IMR-90 (cell line): ENCODE results near the gene GDPD5. TPM values are rescaled to one million over a fixed set of nuclear protein-coding genes. Genes with fewer than 3 reads are reported as not detected.

Experiments
- ATAC-seq: fragments of 200-7000 bp; cut with Tn5 transposase; 2 replicates; pipeline ENCODE4 v1.9.1; 2020; ENCODE audit warnings: low read depth, mild to moderate bottlenecking, moderate library complexity
- BruUV-seq: library from RNA; stranded (reverse); fragments of 400-500 nt; replicated peaks from 2 replicates; lab custom pipeline; 2021; lab: Mats Ljungman, UMichigan
- CTCF ChIA-PET: fragments of 300-600 bp; formaldehyde crosslinking; extraction: SDS; loops from one replicate; lab custom pipeline; 2021; ENCODE audit warnings: antibody characterized with exemption; lab: Yijun Ruan, JAX
- POLR2A ChIA-PET: fragments of 300-600 bp; sonication (Branson Sonifier 250); formaldehyde crosslinking; loops from one replicate; lab custom pipeline; 2022; ENCODE audit warnings: antibody characterized with exemption; ENCODE audit not compliant: unreplicated experiment; lab: Charles Lee
- DNase-seq: peaks from one replicate; pipeline ENCODE4 v3.0.0; 2013
- H2AFZ ChIP-seq: replicated peaks from 2 replicates; pipeline ENCODE3; 2013; ENCODE audit warnings: low read length, mild to moderate bottlenecking; ENCODE audit not compliant: poor library complexity
- H2AK5ac ChIP-seq: 2 replicates; pipeline ENCODE4 v1.6.1; 2013; ENCODE audit warnings: low read depth, low read length, inconsistent platforms
- H2AK9ac ChIP-seq: replicated peaks from 2 replicates; pipeline ENCODE3; 2013; ENCODE audit warnings: mild to moderate bottlenecking, low read depth, low read length, moderate library complexity; ENCODE audit not compliant: poor library complexity
- H2BK120ac ChIP-seq: 2 replicates; pipeline ENCODE4 v1.6.1; 2013; ENCODE audit warnings: low read depth, low read length, inconsistent platforms
- H2BK15ac ChIP-seq: 3 replicates; pipeline ENCODE4 v1.6.1; 2013; ENCODE audit warnings: low read depth, low read length, inconsistent platforms
- H2BK20ac ChIP-seq: 2 replicates; pipeline ENCODE4 v1.6.1; 2013; ENCODE audit warnings: low read depth, mild to moderate bottlenecking, inconsistent platforms, low read length, moderate library complexity
- H2BK5ac ChIP-seq: 2 replicates; pipeline ENCODE4 v1.6.1; 2013; ENCODE audit warnings: mild to moderate bottlenecking, low read depth, low read length, inconsistent platforms; ENCODE audit not compliant: poor library complexity, severe bottlenecking
- H3K14ac ChIP-seq: replicated peaks from 2 replicates; pipeline ENCODE4 v1.6.1; 2013; ENCODE audit warnings: low read depth, low read length, inconsistent platforms
- H3K18ac ChIP-seq: 2 replicates; pipeline ENCODE4 v1.6.1; 2013; ENCODE audit warnings: low read depth, low read length, control low read depth
- H3K23ac ChIP-seq: 2 replicates; pipeline ENCODE4 v1.6.1; 2013; ENCODE audit warnings: low read depth, low read length, inconsistent platforms
- H3K27ac ChIP-seq: 2 replicates; pipeline ENCODE4 v1.5.1; 2013; ENCODE audit warnings: mild to moderate bottlenecking, control low read depth, low read length; ENCODE audit not compliant: insufficient read depth
- H3K27me3 ChIP-seq: 2 replicates; pipeline ENCODE4 v1.6.1; 2013; ENCODE audit warnings: low read length; ENCODE audit not compliant: control insufficient read depth, insufficient read depth
- H3K36me3 ChIP-seq: 2 replicates; pipeline ENCODE4 v1.6.1; 2013; ENCODE audit warnings: low read length, mixed read lengths; ENCODE audit not compliant: control insufficient read depth, insufficient read depth
- H3K4ac ChIP-seq: 2 replicates; pipeline ENCODE4 v1.6.1; 2013; ENCODE audit warnings: low read depth, low read length, inconsistent platforms
- H3K4me1 ChIP-seq: 2 replicates; pipeline ENCODE4 v1.6.1; 2013; ENCODE audit warnings: low read length, mixed read lengths; ENCODE audit not compliant: control insufficient read depth, insufficient read depth
- H3K4me2 ChIP-seq: 2 replicates; pipeline ENCODE4 v1.6.1; 2013; ENCODE audit warnings: low read depth, mild to moderate bottlenecking, control low read depth, low read length, moderate library complexity
- H3K4me3 ChIP-seq: 2 replicates; pipeline ENCODE4 v1.5.1; 2013; ENCODE audit warnings: low read depth, mild to moderate bottlenecking, control low read depth, low read length, moderate library complexity; ENCODE audit not compliant: insufficient read depth
- H3K56ac ChIP-seq: 2 replicates; pipeline ENCODE4 v1.6.1; 2013; ENCODE audit warnings: low read length, inconsistent platforms; ENCODE audit not compliant: insufficient read depth; ENCODE audit errors: extremely low read depth
- H3K79me1 ChIP-seq, 2 experiments: 2 replicates each; pipeline ENCODE4 v1.6.1; 2013; ENCODE audit warnings: low read length in 2 of 2, inconsistent platforms in 1 of 2, low read depth in 1 of 2
- H3K9ac ChIP-seq: 2 replicates; pipeline ENCODE4 v1.6.1; 2013; ENCODE audit warnings: low read depth, low read length, control low read depth
- H3K9me1 ChIP-seq: 2 replicates; pipeline ENCODE4 v1.6.1; 2013; ENCODE audit warnings: low read length, inconsistent platforms; ENCODE audit not compliant: insufficient read depth
- H3K9me3 ChIP-seq: 2 replicates; pipeline ENCODE4 v1.6.1; 2013; ENCODE audit warnings: low read length; ENCODE audit not compliant: control insufficient read depth, insufficient read depth
- H4K20me1 ChIP-seq: 2 replicates; pipeline ENCODE4 v1.6.1; 2013; ENCODE audit warnings: low read length, inconsistent platforms; ENCODE audit not compliant: insufficient read depth
- H4K5ac ChIP-seq: 2 replicates; pipeline ENCODE4 v1.6.1; 2013; ENCODE audit warnings: mild to moderate bottlenecking, low read depth, low read length, control low read depth
- H4K8ac ChIP-seq, 2 experiments: 2 replicates each; pipeline ENCODE4 v1.6.1; 2013; ENCODE audit warnings: low read depth in 2 of 2, low read length in 2 of 2, control low read depth in 1 of 2, inconsistent platforms in 1 of 2
- H4K91ac ChIP-seq: 2 replicates; pipeline ENCODE4 v1.6.1; 2013; ENCODE audit warnings: low read depth, low read length, inconsistent platforms; ENCODE audit not compliant: insufficient read depth
- CEBPB ChIP-seq: IDR thresholded peaks from 2 replicates; pipeline ENCODE4 v1.6.1; 2012; ENCODE audit warnings: low read depth, low read length, improper control_type of control experiment
- CHD1 ChIP-seq: IDR thresholded peaks from 2 replicates; pipeline ENCODE4 v1.6.1; 2012; ENCODE audit warnings: low read depth, low read length, improper control_type of control experiment
- CTCF ChIP-seq: conservative IDR thresholded peaks from 2 replicates; pipeline ENCODE4 v1.5.1; 2012; ENCODE audit warnings: mild to moderate bottlenecking, low read depth, low read length, improper control_type of control experiment
- ELK1 ChIP-seq: fragments of 150-350 bp; IDR thresholded peaks from 2 replicates; pipeline ENCODE4 v1.6.1; 2016; ENCODE audit warnings: low read depth, mild to moderate bottlenecking, low read length, moderate library complexity, borderline replicate concordance
- FOS ChIP-seq: fragments of 150-350 bp; IDR thresholded peaks from 2 replicates; pipeline ENCODE4 v1.6.1; 2016; ENCODE audit warnings: low read depth, low read length
- MAFK ChIP-seq: IDR thresholded peaks from 2 replicates; pipeline ENCODE4 v1.6.1; 2012; ENCODE audit warnings: low read depth, low read length, improper control_type of control experiment
- MAZ ChIP-seq: IDR thresholded peaks from 2 replicates; pipeline ENCODE4 v1.6.1; 2012; ENCODE audit warnings: low read depth, mild to moderate bottlenecking, low read length, improper control_type of control experiment, moderate library complexity, borderline replicate concordance
- MXI1 ChIP-seq: IDR thresholded peaks from 2 replicates; pipeline ENCODE4 v1.6.1; 2012; ENCODE audit warnings: low read depth, mild to moderate bottlenecking, low read length, moderate library complexity, borderline replicate concordance
- NFE2L2 ChIP-seq: fragments of 150-350 bp; IDR thresholded peaks from 2 replicates; pipeline ENCODE4 v1.6.1; 2016; ENCODE audit warnings: low read depth, mild to moderate bottlenecking, low read length
- POLR2A ChIP-seq: IDR thresholded peaks from 2 replicates; pipeline ENCODE4 v1.6.1; 2012; ENCODE audit warnings: mild to moderate bottlenecking, low read depth, low read length
- RAD21 ChIP-seq: IDR thresholded peaks from 2 replicates; pipeline ENCODE4 v1.6.1; 2012; ENCODE audit warnings: low read length, improper control_type of control experiment
- SMC3 ChIP-seq: fragments of 150-350 bp; IDR thresholded peaks from 2 replicates; pipeline ENCODE4 v1.6.1; 2016; ENCODE audit warnings: low read depth, mild to moderate bottlenecking, antibody characterized with exemption, low read length, moderate library complexity
- USF2 ChIP-seq: fragments of 150-350 bp; IDR thresholded peaks from 2 replicates; pipeline ENCODE4 v1.6.1; 2017; ENCODE audit warnings: mild to moderate bottlenecking, antibody characterized with exemption, low read length, low read depth
- WGBS, 2 experiments: methylation state at CpG; one replicate each; pipeline versions ENCODE4 v1.1.5 to v1.1.7; 2013; ENCODE audit warnings: missing lambda C conversion rate in 2 of 2; ENCODE audit not compliant: insufficient read length in 1 of 2; ENCODE audit errors: extremely low coverage in 2 of 2; 5-methylcytosine and 5-hydroxymethylcytosine counted together
- dilution Hi-C: fragments of 300-500 bp; cut with HindIII; formaldehyde crosslinking; loops from one replicate; pipeline ENCODE4 v1.14.3; 2018; ENCODE audit warnings: low sequenced_read_pairs; ENCODE audit not compliant: unreplicated experiment
- in situ Hi-C: fragments of 300-500 bp; cut with MboI; formaldehyde crosslinking; loops from 3 replicates; pipeline ENCODE4 v1.14.3; 2019; ENCODE audit warnings: low sequenced_read_pairs, inconsistent platforms, mixed read lengths
- intact Hi-C: fragments of 100-400 bp; cut with micrococcal nuclease; formaldehyde crosslinking; loops from 2 replicates; pipeline ENCODE4 v1.10.0; 2022
- polyA plus RNA-seq, 3 experiments: library from polyadenylated mRNA; depleted of rRNA; stranded (reverse); fragments of >200 nt; gene quantifications; 2 replicates each; pipeline ENCODE4 v1.2.3, GENCODE V29; 2012; ENCODE audit warnings: low replicate concordance in 1 of 3
- total RNA-seq: library from RNA; depleted of rRNA; stranded (reverse); fragments of >200 nt; gene quantifications from 2 replicates; pipeline ENCODE4 v1.2.3, GENCODE V29; 2012

The GDPD5 gene
- total and polyA plus RNA-seq, 2 of the 4 experiments (the other 2 are of a cell fraction) = 2.0 to 7.9 TPM

- no peak overlapping the region for H3K9ac ChIP-seq
Observed at GRCh38 chr11:75497788-75498409, 27.8 kb downstream of the GDPD5 start.

More at GRCh38 chr11:75497788-75498409, 27.8 kb downstream of the GDPD5 start:
- no peak overlapping the region for H4K8ac ChIP-seq
- peak overlapping the region; percentile 42; the same call in 1 of the 2 replicates for H4K91ac ChIP-seq
- peak overlapping the region; percentile 54; the same call in 1 of the 2 replicates for H4K5ac ChIP-seq
- TF ChIP-seq ELK1 = no peak
- TF ChIP-seq CEBPB = no peak
- TF ChIP-seq CHD1 = no peak
- TF ChIP-seq POLR2A = no peak
- no peak for TF ChIP-seq MAFK
- no peak for TF ChIP-seq NFE2L2
- TF ChIP-seq MAZ = no peak
- no peak for TF ChIP-seq FOS
- TF ChIP-seq SMC3 = no peak
- TF ChIP-seq USF2 = no peak
- no peak for TF ChIP-seq RAD21
- TF ChIP-seq MXI1 = no peak
- no peak for TF ChIP-seq CTCF
- no peak overlapping the region for H3K4me3 ChIP-seq
- no peak overlapping the region for H3K4me2 ChIP-seq
- peaks cover 0 to 16% of the 10 kb centered on the region in 2 experiments; a peak in 1 of 4 replicates for H3K79me1 ChIP-seq
- no peaks in the 10 kb centered on the region for H3K36me3 ChIP-seq
- no peak for DNase-seq
- no TSS peak for BruUV-seq
- H3K27me3 ChIP-seq = no peaks in the 10 kb centered on the region
- H3K18ac ChIP-seq = peak overlapping the region; percentile 34
- H3K9me1 ChIP-seq = peaks cover 31% of the 10 kb centered on the region
- intact Hi-C loops (loop anchor here (5.0 kb wide), 1 partner anchor 46 kb away; no protein-coding TSS in a partner anchor), dilution Hi-C loops (no loop called here), in situ Hi-C loops (no loop called here)
- H3K9me3 ChIP-seq = no peaks in the 10 kb centered on the region
- H4K20me1 ChIP-seq = no peaks in the 10 kb centered on the region
- H2BK5ac ChIP-seq = no peak overlapping the region
- H3K14ac ChIP-seq = 0 out of 2 replicates have a peak overlapping the region, but pooled peaks have one; percentile 11
- ChIA-PET POLR2A (no interaction called here), CTCF (no interaction called here)
- H2AK5ac ChIP-seq = peak overlapping the region; percentile 72
- no peak overlapping the region for H2AFZ ChIP-seq
- 100% methylated on average over 1 of the region's 5 CpGs; no CpG with 5 or more reads in 1 of the 2 experiments for WGBS, 2 experiments
- no peak overlapping the region for H3K56ac ChIP-seq
- H2BK20ac ChIP-seq = peak overlapping the region; percentile 52
- H3K4me1 ChIP-seq = peaks cover 27% of the 10 kb centered on the region
- H2AK9ac ChIP-seq = no peak overlapping the region
- ATAC-seq = no peak
- H3K4ac ChIP-seq = peak overlapping the region; percentile 17
- H3K23ac ChIP-seq = no peak overlapping the region
- H2BK15ac ChIP-seq = peak overlapping the region; percentile 86; the same call in 2 of the 3 replicates
- H2BK120ac ChIP-seq = 0 out of 2 replicates have a peak overlapping the region, but pooled peaks have one; percentile 22
- H3K27ac ChIP-seq = no peak overlapping the region
